K562 (cell line): ENCODE results near the gene EPB41L1. TPM values are rescaled to one million over a fixed set of nuclear protein-coding genes. Genes with fewer than 3 reads are reported as not detected.

Experiments
- ATAC-seq: fragments of 200-7000 bp; cut with Tn5 transposase; 3 replicates; pipeline ENCODE4 v1.9.1; 2020; ENCODE audit warnings: moderate library complexity
- BruUV-seq: library from RNA; stranded (reverse); fragments of 400-500 nt; replicated peaks from 2 replicates; lab custom pipeline; 2021; lab: Mats Ljungman, UMichigan
- CTCF ChIA-PET: fragments of 300-600 bp; formaldehyde crosslinking; extraction: SDS; loops from one replicate; lab custom pipeline; 2021; ENCODE audit warnings: low intra/inter-chr PET ratio; lab: Yijun Ruan, JAX
- POLR2A ChIA-PET: fragments of 300-600, 350-650 bp; sonication (Branson Sonifier 250); formaldehyde crosslinking; extraction: SDS; loops from one replicate; lab custom pipeline; 2021; ENCODE audit warnings: antibody characterized with exemption, inconsistent platforms; lab: Yijun Ruan, JAX
- DNase-seq, 4 experiments: peaks; one replicate each; pipeline versions ENCODE4 v3.0.0 to v3.0.0-alpha.2; 2011 to 2018; ENCODE audit warnings: low spot score in 3 of 4, mixed read lengths in 3 of 4; ENCODE audit errors: extremely low read depth in 1 of 4
- FAIRE-seq: peaks from 2 replicates; lab custom pipeline; 2011; peaks lifted over from hg19 to GRCh38; lab: Jason Lieb, UNC
- H2AFZ ChIP-seq: 2 replicates; pipeline ENCODE4 v1.6.0; 2011; ENCODE audit warnings: low read depth, low read length, control low read depth, inconsistent platforms
- H3K27ac ChIP-seq: fragments of 200-600 bp; 3 replicates; pipeline ENCODE4 v1.8.0; 2011; ENCODE audit warnings: low read depth, mild to moderate bottlenecking, control low read depth, inconsistent platforms, low read length, moderate library complexity, mixed read lengths; ENCODE audit errors: extremely low read depth
- H3K27me3 ChIP-seq, 2 experiments: fragments of 300-600 bp in 1 of 2; 2 replicates in 1 of 2; 3 replicates in 1 of 2; pipeline versions ENCODE4 v1.6.0 to v1.8.0; 2011; ENCODE audit warnings: inconsistent platforms in 2 of 2, low read length in 2 of 2, mild to moderate bottlenecking in 1 of 2, mixed read lengths in 1 of 2, moderate library complexity in 1 of 2; ENCODE audit not compliant: control insufficient read depth in 2 of 2, insufficient read depth in 2 of 2
- H3K36me3 ChIP-seq: fragments of 300-600 bp; 3 replicates; pipeline ENCODE4 v1.8.0; 2011; ENCODE audit warnings: mild to moderate bottlenecking, low read length, inconsistent platforms; ENCODE audit not compliant: control insufficient read depth, insufficient read depth
- H3K4me1 ChIP-seq, 2 experiments: fragments of 200-600 bp in 1 of 2; replicated peaks in 1 of 2; 2 replicates in 1 of 2; 3 replicates in 1 of 2; pipeline versions ENCODE4 v1.5.1 to v1.8.0; 2011; ENCODE audit warnings: inconsistent platforms in 2 of 2, low read length in 2 of 2, mild to moderate bottlenecking in 1 of 2, mixed read lengths in 1 of 2, moderate library complexity in 1 of 2; ENCODE audit not compliant: control insufficient read depth in 2 of 2, insufficient read depth in 2 of 2
- H3K4me2 ChIP-seq: 2 replicates; pipeline ENCODE4 v1.6.1; 2011; ENCODE audit warnings: low read length, control low read depth, inconsistent platforms, mixed read lengths; ENCODE audit not compliant: insufficient read depth
- H3K4me3 ChIP-seq: fragments of 200-600 bp; sonication (generic), shearing (Covaris generic); 2 replicates; pipeline ENCODE4 v1.5.1; 2016; ENCODE audit warnings: control low read depth, inconsistent platforms
- H3K79me2 ChIP-seq: fragments of 200-600 bp; 3 replicates; pipeline ENCODE4 v1.8.0; 2011; ENCODE audit warnings: low read length, inconsistent platforms; ENCODE audit not compliant: control insufficient read depth, insufficient read depth
- H3K9ac ChIP-seq, 2 experiments: 2 replicates each; pipeline versions ENCODE4 v1.6.0 to v1.6.1; 2011; ENCODE audit warnings: low read depth in 2 of 2, low read length in 2 of 2, control low read depth in 1 of 2, inconsistent platforms in 1 of 2, mild to moderate bottlenecking in 1 of 2, mixed read lengths in 1 of 2; ENCODE audit not compliant: insufficient read depth in 1 of 2
- H3K9me1 ChIP-seq: one replicate; pipeline ENCODE4 v1.6.0; 2011; ENCODE audit warnings: inconsistent platforms, mild to moderate bottlenecking, low read length, moderate library complexity; ENCODE audit not compliant: control insufficient read depth, insufficient read depth
- H3K9me3 ChIP-seq: replicated peaks from 2 replicates; pipeline ENCODE4 v1.5.1; 2011; ENCODE audit warnings: low read depth, low read length, inconsistent platforms; ENCODE audit not compliant: control insufficient read depth, insufficient read depth
- H4K20me1 ChIP-seq: replicated peaks from 2 replicates; pipeline ENCODE4 v1.6.1; 2011; ENCODE audit warnings: low read length, inconsistent platforms, mixed read lengths; ENCODE audit not compliant: control insufficient read depth, insufficient read depth
- FOXJ3 ChIP-seq: sonication (generic); formaldehyde crosslinking; IDR thresholded peaks from 2 replicates; pipeline ENCODE4 v1.4.0; 2020; ENCODE audit warnings: mild to moderate bottlenecking, missing genetic modification reagents
- GABPA ChIP-seq: fragments of 200-800 bp; sonication (Bioruptor generic); conservative IDR thresholded peaks from 2 replicates; pipeline ENCODE4 v1.6.1; 2016; ENCODE audit warnings: low read depth, missing genetic modification characterization, missing compliant biosample characterization
- HDGF ChIP-seq: fragments of 450-650 bp; IDR thresholded peaks from 2 replicates; pipeline ENCODE4 v1.6.1; 2016
- HNRNPH1 ChIP-seq: fragments of 200-400 bp; formaldehyde crosslinking; optimal IDR thresholded peaks from 2 replicates; pipeline ENCODE3; 2017; ENCODE audit warnings: low read depth, mild to moderate bottlenecking, low read length, moderate library complexity
- KLF10 ChIP-seq: fragments of 250-450 bp; sonication (Bioruptor Pico); IDR thresholded peaks from 2 replicates; pipeline ENCODE4 v1.6.1; 2021; ENCODE audit warnings: matching md5 sums
- KLF16 ChIP-seq: IDR thresholded peaks from 2 replicates; pipeline ENCODE4 v1.6.1; 2016; ENCODE audit warnings: antibody characterized with exemption
- MAFG ChIP-seq: fragments of 450-650 bp; conservative IDR thresholded peaks from 2 replicates; pipeline ENCODE4 v1.6.1; 2016; ENCODE audit warnings: missing genetic modification characterization, missing compliant biosample characterization
- OTX1 ChIP-seq: fragments of 450-650 bp; formaldehyde crosslinking; IDR thresholded peaks from 2 replicates; pipeline ENCODE4 v1.4.0; 2022; ENCODE audit warnings: mild to moderate bottlenecking
- RBFOX2 ChIP-seq: fragments of 200-400 bp; formaldehyde crosslinking; IDR thresholded peaks from 2 replicates; pipeline ENCODE4 v1.6.1; 2017; ENCODE audit warnings: low read depth, mild to moderate bottlenecking, low read length, moderate library complexity
- SMARCC2 ChIP-seq: fragments of 450-650 bp; IDR thresholded peaks from 2 replicates; pipeline ENCODE4 v1.6.1; 2017; ENCODE audit warnings: antibody characterized with exemption, moderate library complexity, mild to moderate bottlenecking, low read depth
- SRSF3 ChIP-seq: fragments of 200-400 bp; formaldehyde crosslinking; IDR thresholded peaks from 2 replicates; pipeline ENCODE4 v1.6.1; 2016; ENCODE audit warnings: mild to moderate bottlenecking, low read length, moderate library complexity; ENCODE audit not compliant: insufficient read depth
- YBX1 ChIP-seq: fragments of 450-650 bp; IDR thresholded peaks from 2 replicates; pipeline ENCODE4 v1.7.1; 2016; ENCODE audit warnings: mild to moderate bottlenecking
- ZMIZ1 ChIP-seq, 2 experiments: fragments of 150-350 bp in 1 of 2; IDR thresholded peaks; 2 replicates each; pipeline ENCODE4 v1.6.1; 2012 to 2016; ENCODE audit warnings: low read depth in 2 of 2, low read length in 2 of 2, mild to moderate bottlenecking in 1 of 2, moderate library complexity in 1 of 2
- ZNF311 ChIP-seq: fragments of 250-450 bp; sonication (Bioruptor Pico); IDR thresholded peaks from 2 replicates; pipeline ENCODE4 v1.4.0; 2020; ENCODE audit warnings: mild to moderate bottlenecking, moderate library complexity
- ZSCAN32 ChIP-seq: fragments of 450-650 bp; formaldehyde crosslinking; IDR thresholded peaks from 2 replicates; pipeline ENCODE4 v1.4.0; 2020; ENCODE audit warnings: mild to moderate bottlenecking, moderate library complexity
- WGBS: fragments of 100-300 bp; shearing (Covaris generic); methylation state at CpG from one replicate; pipeline ENCODE4 v1.1.6; 2016; ENCODE audit warnings: low coverage, mixed read lengths; ENCODE audit not compliant: insufficient coverage; ENCODE audit errors: missing lambda C conversion rate; 5-methylcytosine and 5-hydroxymethylcytosine counted together
- in situ Hi-C: fragments of 300-500 bp; cut with MboI; formaldehyde crosslinking; loops from 4 replicates; pipeline ENCODE4 v1.15.0; 2018; ENCODE audit warnings: inconsistent platforms, mixed read lengths
- intact Hi-C: fragments of 100-400 bp; cut with micrococcal nuclease; formaldehyde crosslinking; loops from 2 replicates; pipeline ENCODE4 v1.14.2; 2022
- polyA plus RNA-seq, 8 experiments: library from polyadenylated mRNA; depleted of rRNA in 4 of 8; stranded (reverse) in 5 of 8; unstranded in 3 of 8; fragments of >200 nt; fragmentation: Nextera tagmentation in 2 of 8; fragmentation: Illumina TruSeq in 1 of 8; extraction: Ambion mirVana in 2 of 8; extraction: Trizol in 1 of 8; gene quantifications; 2 replicates each; pipeline versions ENCODE4 v1.2.1 to v1.2.3, GENCODE V29; 2011 to 2014; ENCODE audit warnings: inconsistent platforms in 1 of 8, missing spikeins in 1 of 8
- total RNA-seq, 7 experiments: library from RNA; depleted of rRNA in 6 of 7; stranded (reverse); fragments of >200 nt in 6 of 7; fragmentation: Illumina TruSeq in 2 of 7; extraction: Trizol in 2 of 7; gene quantifications; 2 replicates each; pipeline versions ENCODE4 v1.2.1 to v1.2.3, GENCODE V29; 2011 to 2021; ENCODE audit warnings: low replicate concordance in 1 of 7
- TF ChIP-seq, protein P1 (sequence below): sonication (generic); formaldehyde crosslinking; IDR thresholded peaks from 2 replicates; pipeline ENCODE4 v1.8.1; 2022; ENCODE audit warnings: missing genetic modification reagents
- TF ChIP-seq, protein P2 (sequence below): fragments of 450-650 bp; IDR thresholded peaks from 2 replicates; pipeline ENCODE4 v1.6.1; 2016; ENCODE audit warnings: antibody characterized with exemption

Gene EPB41L1
- total and polyA plus RNA-seq, 9 of the 15 experiments (the other 6 are each of a cell fraction or from before 2014, with no cell fraction given), result 0.11 to 4.3 (median 1.3) TPM

DNA sequence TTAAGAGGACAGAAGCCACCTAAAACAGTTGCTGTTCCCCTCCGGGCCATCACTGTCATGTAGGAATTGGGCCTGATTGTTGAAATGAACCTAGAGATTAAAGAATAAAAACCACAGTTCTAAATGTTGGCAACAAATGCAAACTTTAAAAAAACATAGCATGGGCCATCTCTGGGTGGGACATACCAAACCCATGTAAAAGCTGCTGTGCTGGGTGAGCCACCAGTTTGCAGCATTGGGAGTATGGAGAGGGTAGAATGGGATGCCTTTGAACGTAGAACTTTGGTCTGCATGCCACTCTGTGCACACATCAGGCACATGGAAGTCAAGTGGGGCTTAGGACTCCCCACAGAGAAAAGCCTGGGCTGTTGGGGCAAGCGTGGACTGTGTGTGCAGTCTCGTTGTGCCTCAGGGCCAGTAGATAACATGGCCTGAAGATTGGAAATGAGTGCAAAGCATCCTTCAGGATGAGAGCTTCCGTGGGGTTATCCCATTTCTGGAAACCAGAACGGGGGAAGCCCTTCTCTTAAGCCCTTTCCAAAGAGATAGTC is 28.1 kb downstream of the EPB41L1 start:
- ChIA-PET CTCF (no interaction called here), POLR2A (interaction anchor here (0.6 kb wide), 1 partner anchor 14 kb away, joined by 3 read pairs; no protein-coding TSS in a partner anchor)
- peak overlapping the region; percentile 72; the same call in 1 of the 2 replicates for H2AFZ ChIP-seq
- H3K4me1 ChIP-seq, result peaks cover 25 to 29% of the 10 kb centered on the region in 2 experiments
- peak overlapping the region; percentile 81 for H3K4me2 ChIP-seq
- BruUV-seq, result no TSS peak
- ATAC-seq (peak; percentile 58), FAIRE-seq (peak; percentile 35), DNase-seq (no peak)
- H3K27me3 ChIP-seq, result no peaks in the 10 kb centered on the region
- no peaks in the 10 kb centered on the region for H3K9me1 ChIP-seq
- no peak for TF ChIP-seq HDGF
- no peak for TF ChIP-seq KLF16
- TF ChIP-seq SMARCC2, result no peak
- TF ChIP-seq KLF10 (CRISPR knock-in tag), result no peak
- no peak for TF ChIP-seq RBFOX2
- TF ChIP-seq HNRNPH1, result no peak
- TF ChIP-seq MAFG (tag), result no peak
- no peak for TF ChIP-seq FOXJ3 (CRISPR knock-in tag)
- no peak for TF ChIP-seq OTX1 (CRISPR knock-in tag)
- no peak for TF ChIP-seq SRSF3
- TF ChIP-seq, protein P1, sequence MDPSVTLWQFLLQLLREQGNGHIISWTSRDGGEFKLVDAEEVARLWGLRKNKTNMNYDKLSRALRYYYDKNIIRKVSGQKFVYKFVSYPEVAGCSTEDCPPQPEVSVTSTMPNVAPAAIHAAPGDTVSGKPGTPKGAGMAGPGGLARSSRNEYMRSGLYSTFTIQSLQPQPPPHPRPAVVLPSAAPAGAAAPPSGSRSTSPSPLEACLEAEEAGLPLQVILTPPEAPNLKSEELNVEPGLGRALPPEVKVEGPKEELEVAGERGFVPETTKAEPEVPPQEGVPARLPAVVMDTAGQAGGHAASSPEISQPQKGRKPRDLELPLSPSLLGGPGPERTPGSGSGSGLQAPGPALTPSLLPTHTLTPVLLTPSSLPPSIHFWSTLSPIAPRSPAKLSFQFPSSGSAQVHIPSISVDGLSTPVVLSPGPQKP (CRISPR knock-in tag), result no peak
- no peak for TF ChIP-seq ZSCAN32 (CRISPR knock-in tag)
- TF ChIP-seq GABPA (tag), result no peak
- TF ChIP-seq ZMIZ1 (IDR thresholded peaks at IDR 0.05; ENCODE audit: low read depth in 2 of 2, low read length in 2 of 2), result no peak
- TF ChIP-seq, protein P2, sequence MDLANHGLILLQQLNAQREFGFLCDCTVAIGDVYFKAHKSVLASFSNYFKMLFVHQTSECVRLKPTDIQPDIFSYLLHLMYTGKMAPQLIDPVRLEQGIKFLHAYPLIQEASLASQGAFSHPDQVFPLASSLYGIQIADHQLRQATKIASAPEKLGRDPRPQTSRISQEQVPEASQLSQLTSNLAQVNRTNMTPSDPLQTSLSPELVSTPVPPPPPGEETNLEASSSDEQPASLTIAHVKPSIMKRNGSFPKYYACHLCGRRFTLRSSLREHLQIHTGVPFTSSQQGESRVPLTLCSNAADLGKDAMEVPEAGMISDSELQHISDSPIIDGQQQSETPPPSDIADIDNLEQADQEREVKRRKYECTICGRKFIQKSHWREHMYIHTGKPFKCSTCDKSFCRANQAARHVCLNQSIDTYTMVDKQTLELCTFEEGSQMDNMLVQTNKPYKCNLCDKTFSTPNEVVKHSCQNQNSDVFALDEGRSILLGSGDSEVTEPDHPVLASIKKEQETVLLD, result no peak
- no peak for TF ChIP-seq ZNF311 (CRISPR knock-in tag)
- TF ChIP-seq YBX1, result no peak
- no peak overlapping the region for H3K4me3 ChIP-seq
- no peaks in the 10 kb centered on the region for H3K36me3 ChIP-seq
- no peaks in the 10 kb centered on the region for H3K79me2 ChIP-seq
- no peaks in the 10 kb centered on the region for H3K9me3 ChIP-seq
- intact Hi-C loops, result no loop called here
- WGBS, result 16% methylated on average over 6 of the region's 6 CpGs
- H3K9ac ChIP-seq, result no peak overlapping the region; a peak in 1 of 4 replicates
- in situ Hi-C loops, result no loop called here
- 0 out of 2 replicates have a peak, but pooled peaks cover 4% of the 10 kb centered on the region for H4K20me1 ChIP-seq
- peak overlapping the region; percentile 73; the same call in 1 of the 3 replicates for H3K27ac ChIP-seq
